Measurements from ENCODE around the gene GABRD. TPM values are rescaled to one million over a fixed set of nuclear protein-coding genes. Genes with fewer than 3 reads are reported as not detected.

GABRD gene
- total and polyA plus RNA-seq, 2 donors (not counting 3 experiments of a cell fraction or from before 2014, with no cell fraction given), result not detected

GRCh38 chr1:1982379-1983232 lies 36.5 kb upstream of the GABRD start:
- CTCF ChIA-PET, result no interaction called here

More at GRCh38 chr1:1982379-1983232, 36.5 kb upstream of the GABRD start:
- no peaks in the 10 kb centered on the region for H3K79me2 ChIP-seq (ENCODE audit: control insufficient read depth, insufficient read depth, low read length)
- H4K20me1 ChIP-seq (replicated peaks; ENCODE audit: control insufficient read depth, extremely low read depth, insufficient read depth, low read length), result no peaks in the 10 kb centered on the region
- intact Hi-C loops (cut with micrococcal nuclease) (no loop called here), dilution Hi-C loops (cut with MboI; ENCODE audit: extremely low pct_ligation_motif_present, low sequenced_read_pairs) (no loop called here)
- no peak overlapping the region for H3K4me3 ChIP-seq (replicated peaks in 1 of 3; ENCODE audit: insufficient read depth in 1 of 3, low read depth in 1 of 3, low read length in 3 of 3)
- H3K4me2 ChIP-seq (ENCODE audit: insufficient read depth, low read length), result no peak overlapping the region
- no peaks in the 10 kb centered on the region for H3K9me1 ChIP-seq (replicated peaks; ENCODE audit: control insufficient read depth, extremely low read depth, insufficient read depth, low read length)
- FAIRE-seq (no peak), DNase-seq (ENCODE audit: low read depth, low spot score) (no peak)
- POLR2A ChIA-PET, result no interaction called here
- H3K4me1 ChIP-seq (ENCODE audit: control insufficient read depth, extremely low read depth, insufficient read depth, low read length), result no peaks in the 10 kb centered on the region
- H3K36me3 ChIP-seq (ENCODE audit: control insufficient read depth in 2 of 2, extremely low read depth in 1 of 2, insufficient read depth in 2 of 2, low read length in 2 of 2), result no peaks in the 10 kb centered on the region
- no peaks in the 10 kb centered on the region for H3K27me3 ChIP-seq (ENCODE audit: control insufficient read depth in 2 of 2, insufficient read depth in 2 of 2, low read length in 2 of 2)
- no peak overlapping the region for H3K27ac ChIP-seq (ENCODE audit: insufficient read depth, low read depth, low read length)
- H3K9me3 ChIP-seq (replicated peaks; ENCODE audit: control insufficient read depth, insufficient read depth, low read length), result no peaks in the 10 kb centered on the region
- TF ChIP-seq GATA2 (IDR thresholded peaks at IDR 0.05; ENCODE audit: insufficient read depth, insufficient read length, low read depth, low read length) (no peak), MYC (IDR thresholded peaks at IDR 0.05; ENCODE audit: low read depth, low read length) (no peak), POLR2AphosphoS5 (IDR thresholded peaks at IDR 0.05; ENCODE audit: insufficient read depth, low read depth, low read length) (no peak), JUN (IDR thresholded peaks at IDR 0.05; ENCODE audit: borderline replicate concordance, insufficient read depth, insufficient read length, low read depth) (no peak), MAX (IDR thresholded peaks at IDR 0.05; ENCODE audit: insufficient read depth, insufficient read length) (no peak), FOS (IDR thresholded peaks at IDR 0.05; ENCODE audit: borderline replicate concordance, insufficient read depth, low read length) (no peak), EZH2 (IDR thresholded peaks at IDR 0.05; ENCODE audit: borderline replicate concordance, low read depth, low read length, severe bottlenecking) (no peak), POLR2A (IDR thresholded peaks at IDR 0.05; ENCODE audit: low read depth, low read length) (no peak), CTCF (IDR thresholded peaks at IDR 0.05; ENCODE audit: extremely low read depth in 1 of 2, insufficient read depth in 1 of 2, low read depth in 1 of 2, low read length in 2 of 2) (no peak)
- no peak overlapping the region for H2AFZ ChIP-seq (ENCODE audit: low read depth, low read length)
- no peak overlapping the region for H3K9ac ChIP-seq (replicated peaks; ENCODE audit: extremely low read depth, insufficient read depth, low read length)
- no TSS peak for BruUV-seq (replicated peaks)

Data from endothelial cell of umbilical vein (primary cell).